AG04450 (cell line): ENCODE results near the gene NAA80. TPM values are rescaled to one million over a fixed set of nuclear protein-coding genes. Genes with fewer than 3 reads are reported as not detected.

Source experiments
- CTCF ChIA-PET: fragments of 300-600, 350-600 bp; formaldehyde crosslinking; extraction: SDS; loops from one replicate; lab custom pipeline; 2022; ENCODE audit warnings: antibody characterized with exemption, inconsistent platforms; lab: Charles Lee
- POLR2A ChIA-PET: fragments of 350-600 bp; formaldehyde crosslinking; extraction: SDS; loops from one replicate; lab custom pipeline; 2021; ENCODE audit warnings: antibody characterized with exemption, inconsistent platforms; lab: Yijun Ruan, JAX
- DNase-seq: peaks from one replicate; pipeline ENCODE4 v3.0.0-alpha.2; 2011; ENCODE audit warnings: low read depth, low spot score
- H3K27ac ChIP-seq: one replicate; pipeline ENCODE4 v1.5.1; 2012; ENCODE audit warnings: low read depth, low read length, control low read depth
- H3K27me3 ChIP-seq: one replicate; pipeline ENCODE4 v1.6.0; 2012; ENCODE audit warnings: low read length; ENCODE audit not compliant: control insufficient read depth, insufficient read depth
- H3K4me3 ChIP-seq: 2 replicates; pipeline ENCODE4 v1.5.1; 2011; ENCODE audit warnings: mild to moderate bottlenecking, low read depth, low read length, control low read depth
- H3K9me3 ChIP-seq: 2 replicates; pipeline ENCODE4 v1.5.1; 2012; ENCODE audit warnings: low read length; ENCODE audit not compliant: control insufficient read depth, insufficient read depth
- polyA plus RNA-seq: library from polyadenylated mRNA; depleted of rRNA; stranded (reverse); fragments of >200 nt; gene quantifications from 2 replicates; pipeline ENCODE4 v1.2.3, GENCODE V29; 2011
- TF ChIP-seq, protein P1 (sequence below): IDR thresholded peaks from 2 replicates; pipeline ENCODE4 v1.5.1; 2011; ENCODE audit warnings: low read depth, low read length, control low read depth, inconsistent platforms

Gene NAA80
- polyA plus RNA-seq, 1 experiment, result 2.0 TPM

DNA sequence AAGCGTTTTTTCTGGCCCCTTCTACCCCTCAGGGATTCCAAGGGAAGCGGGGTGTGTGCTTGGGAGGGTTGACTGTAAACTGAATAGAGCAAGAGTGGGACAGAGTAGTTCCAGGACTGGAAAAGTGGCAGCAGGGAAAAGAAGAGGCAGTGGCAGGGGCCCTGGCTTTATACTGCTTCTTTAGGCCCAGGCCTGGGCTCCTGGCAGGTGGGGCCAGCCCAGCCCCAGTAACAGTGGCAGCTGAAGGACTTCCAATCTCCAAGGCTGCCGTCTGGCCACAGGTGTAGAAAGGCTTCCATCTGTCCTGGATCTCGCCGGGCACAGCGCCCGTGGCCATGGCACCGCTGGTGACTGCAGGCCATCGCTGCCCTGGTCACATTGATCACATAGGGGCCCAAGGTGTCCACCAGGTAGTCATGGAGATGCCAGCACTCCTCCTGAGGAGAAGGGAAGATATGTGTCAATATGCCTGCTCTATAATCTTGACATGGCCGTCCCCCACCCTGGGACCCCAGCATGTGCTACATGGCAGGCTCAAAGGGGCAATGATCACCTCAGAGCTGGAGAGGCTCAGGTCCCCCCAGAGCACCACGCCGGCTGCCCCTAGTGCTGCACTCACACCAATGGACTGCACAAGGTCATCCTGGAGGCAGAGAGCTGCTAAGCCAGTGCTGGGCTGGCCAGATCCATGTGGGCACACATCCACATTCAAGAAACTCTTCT lies 6.0 kb downstream of the NAA80 start:
- no peaks in the 10 kb centered on the region; the same call in 1 of the 2 replicates for H3K9me3 ChIP-seq
- H3K27me3 ChIP-seq, result no peaks in the 10 kb centered on the region
- H3K27ac ChIP-seq, result peak overlapping the region; percentile 61
- DNase-seq, result no peak
- H3K4me3 ChIP-seq, result no peak overlapping the region
- TF ChIP-seq, protein P1, sequence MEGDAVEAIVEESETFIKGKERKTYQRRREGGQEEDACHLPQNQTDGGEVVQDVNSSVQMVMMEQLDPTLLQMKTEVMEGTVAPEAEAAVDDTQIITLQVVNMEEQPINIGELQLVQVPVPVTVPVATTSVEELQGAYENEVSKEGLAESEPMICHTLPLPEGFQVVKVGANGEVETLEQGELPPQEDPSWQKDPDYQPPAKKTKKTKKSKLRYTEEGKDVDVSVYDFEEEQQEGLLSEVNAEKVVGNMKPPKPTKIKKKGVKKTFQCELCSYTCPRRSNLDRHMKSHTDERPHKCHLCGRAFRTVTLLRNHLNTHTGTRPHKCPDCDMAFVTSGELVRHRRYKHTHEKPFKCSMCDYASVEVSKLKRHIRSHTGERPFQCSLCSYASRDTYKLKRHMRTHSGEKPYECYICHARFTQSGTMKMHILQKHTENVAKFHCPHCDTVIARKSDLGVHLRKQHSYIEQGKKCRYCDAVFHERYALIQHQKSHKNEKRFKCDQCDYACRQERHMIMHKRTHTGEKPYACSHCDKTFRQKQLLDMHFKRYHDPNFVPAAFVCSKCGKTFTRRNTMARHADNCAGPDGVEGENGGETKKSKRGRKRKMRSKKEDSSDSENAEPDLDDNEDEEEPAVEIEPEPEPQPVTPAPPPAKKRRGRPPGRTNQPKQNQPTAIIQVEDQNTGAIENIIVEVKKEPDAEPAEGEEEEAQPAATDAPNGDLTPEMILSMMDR, result no peak
- ChIA-PET POLR2A (interaction anchor here (0.8 to 2.1 kb wide), 2 partner anchors 12 to 44 kb away, joined by 4 to 7 read pairs; no protein-coding TSS in a partner anchor), CTCF (interaction anchor here (0.6 kb wide), 1 partner anchor 28 kb away, joined by 3 read pairs; no protein-coding TSS in a partner anchor)

DNA sequence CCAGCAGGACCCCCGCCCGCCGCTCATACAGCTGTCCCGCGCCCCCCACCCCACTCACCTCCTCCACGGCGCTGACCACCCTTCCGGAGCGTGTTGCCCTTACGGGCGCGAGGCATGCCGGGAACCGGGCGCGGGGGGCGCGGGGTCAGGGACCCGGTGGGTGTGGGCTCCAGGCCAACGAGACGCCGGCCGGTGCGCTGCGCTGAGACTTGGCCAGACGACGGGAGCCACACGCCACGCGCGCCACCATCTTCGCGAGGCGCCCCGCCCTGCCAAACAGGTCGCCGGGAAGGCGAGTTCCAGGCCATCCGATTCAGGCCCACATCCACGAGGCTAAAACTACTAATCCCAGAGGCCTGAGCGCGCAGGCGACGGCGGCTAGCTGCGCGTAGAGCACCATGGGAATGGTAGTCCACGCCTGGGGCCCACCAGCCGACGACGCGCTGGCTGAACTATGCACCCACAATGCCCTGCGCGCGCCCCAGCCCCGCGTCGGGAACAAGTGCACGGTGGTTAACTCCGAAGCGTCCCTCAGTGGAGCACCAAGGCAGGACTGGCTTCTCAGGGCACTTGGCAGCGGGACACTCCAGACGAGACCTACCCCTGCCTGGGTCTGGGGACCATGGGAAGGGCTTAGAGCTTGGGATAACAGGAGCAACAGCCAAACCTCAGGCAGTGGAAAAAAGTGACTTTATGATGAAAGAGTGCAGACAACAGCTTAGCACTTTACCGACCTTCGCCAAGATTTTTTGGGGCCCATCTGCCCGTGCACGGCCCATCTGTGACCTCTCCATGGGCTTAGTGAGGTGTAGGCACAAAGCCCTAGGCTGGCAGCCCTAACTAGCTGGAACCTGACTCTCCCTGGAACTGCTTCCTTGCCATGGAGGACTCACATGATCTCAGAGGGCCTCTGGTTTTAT lies 6.8 kb downstream of the NAA80 start, which contains the start of gene IFRD2:
IFRD2 (minus strand) TSS at position 271 of the 920 bp plus-strand sequence; CDS start at position 116, 155 bp downstream.
- CTCF ChIA-PET, result interaction anchor here (1.1 kb wide), 1 partner anchor 32 kb away, joined by 3 read pairs; no protein-coding TSS in a partner anchor
- Histone ChIP-seq H3K27me3 (no peaks in the 10 kb centered on the region), H3K27ac (peak within 1 kb of the TSS; percentile 61), H3K4me3 (peak within 1 kb of the TSS; percentile 80), H3K9me3 (no peaks in the 10 kb centered on the region; the same call in 1 of the 2 replicates)
- TF ChIP-seq, protein P1, result no peak
- POLR2A ChIA-PET, result interaction anchor here (0.6 to 2.1 kb wide), 6 partner anchors 11 to 751 kb away, joined by 3 to 7 read pairs (median 4); partner anchors contain the start of gene TUSC2
- peak; percentile 91 for DNase-seq

DNA sequence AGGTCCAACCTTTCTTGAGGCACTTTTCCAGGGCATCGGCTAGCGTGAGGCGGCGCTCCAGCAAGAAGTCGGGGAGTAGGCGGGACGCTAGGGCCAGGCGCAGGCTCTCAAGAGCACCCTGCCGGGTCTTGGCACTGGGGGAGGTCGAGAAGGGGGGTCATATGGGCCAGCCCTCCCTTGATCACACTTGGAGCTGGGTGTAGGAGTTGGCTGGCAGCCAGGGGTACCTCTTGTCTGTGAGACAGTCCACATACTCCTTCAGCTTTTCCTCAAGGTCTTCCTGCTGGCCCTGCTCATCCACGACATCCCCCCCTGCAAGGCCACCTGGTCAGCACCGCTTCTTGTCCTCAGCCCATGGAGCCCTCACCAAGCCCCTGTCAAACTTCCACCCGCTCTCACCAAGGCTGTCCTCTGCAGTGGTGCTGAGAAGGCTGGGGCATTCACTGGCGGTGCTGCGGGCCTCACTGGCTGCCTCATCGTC lies 9.0 kb downstream of the NAA80 start:
- DNase-seq, result no peak
- no peak overlapping the region for H3K4me3 ChIP-seq
- ChIA-PET POLR2A (no interaction called here), CTCF (no interaction called here)
- H3K27me3 ChIP-seq, result no peaks in the 10 kb centered on the region
- H3K27ac ChIP-seq, result no peak overlapping the region
- no peaks in the 10 kb centered on the region; the same call in 1 of the 2 replicates for H3K9me3 ChIP-seq
- TF ChIP-seq, protein P1, result no peak

DNA sequence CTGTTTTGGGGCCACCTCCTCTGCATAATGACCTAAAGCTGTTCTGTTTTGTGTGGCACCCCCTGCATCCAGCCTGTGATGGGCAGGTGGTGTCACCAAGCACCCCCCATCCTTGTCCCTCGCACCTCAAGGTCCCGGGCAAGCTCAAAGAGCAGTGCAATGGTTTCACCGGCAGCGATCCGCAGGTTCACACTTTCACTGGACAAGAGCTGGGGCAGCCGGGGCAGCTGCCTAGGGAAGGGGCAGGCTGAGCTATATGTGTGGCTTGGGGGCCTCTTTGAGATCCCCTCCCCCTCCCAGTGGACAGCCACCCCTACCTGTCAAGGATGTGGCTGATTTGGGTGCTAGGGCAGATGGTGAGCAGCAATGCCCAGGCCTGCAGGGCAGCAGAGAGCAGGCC lies 10.1 kb downstream of the NAA80 start:
- no peak for DNase-seq
- TF ChIP-seq, protein P1, result no peak
- CTCF ChIA-PET, result interaction anchor here (0.8 kb wide), 1 partner anchor 18 kb away, joined by 3 read pairs; no protein-coding TSS in a partner anchor

More for the DNA sequence above, 10.1 kb downstream of the NAA80 start:
- Histone ChIP-seq H3K27me3 (no peaks in the 10 kb centered on the region), H3K4me3 (no peak overlapping the region), H3K9me3 (no peaks in the 10 kb centered on the region; the same call in 1 of the 2 replicates), H3K27ac (no peak overlapping the region)
- POLR2A ChIA-PET, result interaction anchor here (0.8 kb wide), 1 partner anchor 62 kb away, joined by 4 read pairs; no protein-coding TSS in a partner anchor
